OCI-LY1 (cell line): ENCODE results near the gene CSNK1E.

Experiments
- EZH2 ChIP-seq: fragments of 200-600 bp; sonication (generic), shearing (Covaris generic); IDR thresholded peaks from 2 replicates; pipeline ENCODE4 v1.8.0; 2017; ENCODE audit warnings: borderline replicate concordance, mixed run types, mild to moderate bottlenecking, antibody characterized with exemption, low read length, moderate library complexity, mixed read lengths
- TF ChIP-seq, protein P1 (sequence below): fragments of 200-600 bp; sonication (generic), shearing (Covaris generic); IDR thresholded peaks from 2 replicates; pipeline ENCODE4 v1.5.1; 2017; ENCODE audit warnings: mild to moderate bottlenecking, antibody characterized with exemption, low read length, moderate library complexity, mixed read lengths

DNA sequence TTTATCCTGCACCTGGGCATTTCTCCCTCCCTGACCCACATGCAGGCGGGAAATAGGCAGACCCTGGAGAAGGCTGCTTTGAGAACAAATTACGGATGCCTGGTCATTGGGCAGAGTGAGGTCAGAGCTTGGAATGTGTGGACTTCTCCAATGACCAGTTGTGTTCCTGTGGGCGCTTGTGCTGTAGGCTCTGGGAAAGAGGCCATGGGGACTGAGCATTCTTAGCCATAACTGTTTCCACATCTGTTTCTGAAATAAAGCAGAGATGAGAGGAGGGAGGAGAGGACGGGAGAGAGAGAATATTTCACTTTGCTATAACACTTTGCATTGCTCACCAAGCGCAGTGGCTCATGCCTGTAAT, 33.2 kb downstream of the CSNK1E start:
- TF ChIP-seq, protein P1, sequence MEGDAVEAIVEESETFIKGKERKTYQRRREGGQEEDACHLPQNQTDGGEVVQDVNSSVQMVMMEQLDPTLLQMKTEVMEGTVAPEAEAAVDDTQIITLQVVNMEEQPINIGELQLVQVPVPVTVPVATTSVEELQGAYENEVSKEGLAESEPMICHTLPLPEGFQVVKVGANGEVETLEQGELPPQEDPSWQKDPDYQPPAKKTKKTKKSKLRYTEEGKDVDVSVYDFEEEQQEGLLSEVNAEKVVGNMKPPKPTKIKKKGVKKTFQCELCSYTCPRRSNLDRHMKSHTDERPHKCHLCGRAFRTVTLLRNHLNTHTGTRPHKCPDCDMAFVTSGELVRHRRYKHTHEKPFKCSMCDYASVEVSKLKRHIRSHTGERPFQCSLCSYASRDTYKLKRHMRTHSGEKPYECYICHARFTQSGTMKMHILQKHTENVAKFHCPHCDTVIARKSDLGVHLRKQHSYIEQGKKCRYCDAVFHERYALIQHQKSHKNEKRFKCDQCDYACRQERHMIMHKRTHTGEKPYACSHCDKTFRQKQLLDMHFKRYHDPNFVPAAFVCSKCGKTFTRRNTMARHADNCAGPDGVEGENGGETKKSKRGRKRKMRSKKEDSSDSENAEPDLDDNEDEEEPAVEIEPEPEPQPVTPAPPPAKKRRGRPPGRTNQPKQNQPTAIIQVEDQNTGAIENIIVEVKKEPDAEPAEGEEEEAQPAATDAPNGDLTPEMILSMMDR, result no peak
- TF ChIP-seq EZH2, result no peak
